DND-41 (cell line): ENCODE results near the gene CD300LG.

Source experiments
- EZH2 ChIP-seq: IDR thresholded peaks from 3 replicates; pipeline ENCODE4 v1.6.1; 2012; ENCODE audit warnings: borderline replicate concordance, low read depth, mild to moderate bottlenecking, moderate library complexity, low read length, inconsistent platforms; ENCODE audit not compliant: severe bottlenecking
- TF ChIP-seq, protein P1 (sequence below): IDR thresholded peaks from 2 replicates; pipeline ENCODE4 v1.5.1; 2012; ENCODE audit warnings: borderline replicate concordance, low read length, moderate library complexity, mild to moderate bottlenecking; ENCODE audit not compliant: poor library complexity, severe bottlenecking; ENCODE audit errors: extremely low read depth

DNA sequence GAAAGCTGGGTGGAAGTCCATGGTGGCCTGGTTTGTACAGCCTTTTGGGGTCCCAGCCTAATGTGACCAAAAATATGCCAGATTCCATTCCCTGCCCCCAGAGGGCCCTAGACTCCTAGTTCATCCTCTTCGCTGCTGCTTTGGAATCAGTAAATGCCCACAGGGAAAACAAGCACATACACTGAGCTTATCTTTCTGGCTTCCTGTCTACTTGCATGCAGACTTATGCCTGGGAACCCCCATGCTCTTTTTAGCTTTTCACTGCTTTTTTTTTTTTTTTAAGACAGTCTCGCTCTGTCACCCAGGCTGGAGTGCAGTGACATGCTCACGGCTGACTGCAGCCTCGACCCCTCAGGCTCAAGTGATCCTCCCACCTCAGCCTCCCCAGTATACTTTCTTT is 6.2 kb upstream of the CD300LG start:
- TF ChIP-seq, protein P1, sequence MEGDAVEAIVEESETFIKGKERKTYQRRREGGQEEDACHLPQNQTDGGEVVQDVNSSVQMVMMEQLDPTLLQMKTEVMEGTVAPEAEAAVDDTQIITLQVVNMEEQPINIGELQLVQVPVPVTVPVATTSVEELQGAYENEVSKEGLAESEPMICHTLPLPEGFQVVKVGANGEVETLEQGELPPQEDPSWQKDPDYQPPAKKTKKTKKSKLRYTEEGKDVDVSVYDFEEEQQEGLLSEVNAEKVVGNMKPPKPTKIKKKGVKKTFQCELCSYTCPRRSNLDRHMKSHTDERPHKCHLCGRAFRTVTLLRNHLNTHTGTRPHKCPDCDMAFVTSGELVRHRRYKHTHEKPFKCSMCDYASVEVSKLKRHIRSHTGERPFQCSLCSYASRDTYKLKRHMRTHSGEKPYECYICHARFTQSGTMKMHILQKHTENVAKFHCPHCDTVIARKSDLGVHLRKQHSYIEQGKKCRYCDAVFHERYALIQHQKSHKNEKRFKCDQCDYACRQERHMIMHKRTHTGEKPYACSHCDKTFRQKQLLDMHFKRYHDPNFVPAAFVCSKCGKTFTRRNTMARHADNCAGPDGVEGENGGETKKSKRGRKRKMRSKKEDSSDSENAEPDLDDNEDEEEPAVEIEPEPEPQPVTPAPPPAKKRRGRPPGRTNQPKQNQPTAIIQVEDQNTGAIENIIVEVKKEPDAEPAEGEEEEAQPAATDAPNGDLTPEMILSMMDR: peak; percentile 25
- no peak for TF ChIP-seq EZH2
